H1 (cell line): ENCODE measurements around the gene QPCTL. TPM values are rescaled to one million over a fixed set of nuclear protein-coding genes. Genes with fewer than 3 reads are reported as not detected.

Experiments
- BRCA1 ChIP-seq: IDR thresholded peaks from 2 replicates; pipeline ENCODE4 v1.6.1; 2012; ENCODE audit warnings: low read depth, low read length, improper control_type of control experiment
- EZH2 ChIP-seq: fragments of 200-600 bp; sonication (generic); IDR thresholded peaks from 2 replicates; pipeline ENCODE4 v1.7.1; 2012; ENCODE audit warnings: low read depth, mild to moderate bottlenecking, moderate library complexity, low read length, inconsistent platforms; ENCODE audit not compliant: severe bottlenecking
- NRF1 ChIP-seq: IDR thresholded peaks from 2 replicates; pipeline ENCODE4 v1.6.1; 2011; ENCODE audit warnings: mild to moderate bottlenecking, low read depth, low read length, improper control_type of control experiment
- polyA plus RNA-seq, 7 experiments: library from polyadenylated mRNA; depleted of rRNA in 3 of 7; stranded (reverse) in 5 of 7; unstranded in 2 of 7; fragments of >200 nt in 5 of 7; fragments of 200-250 nt in 2 of 7; gene quantifications; 1 replicate in 5 of 7; 2 replicates in 1 of 7; 4 replicates in 1 of 7; pipeline versions ENCODE4 v1.2.1 to v1.2.3, GENCODE V29; 2011 to 2013; ENCODE audit warnings: missing spikeins in 2 of 7, mixed read lengths in 2 of 7
- total RNA-seq: library from RNA; stranded (reverse); fragmentation: NEBNext Ultra II Directional; extraction: Animal tissue kit (Norgen Biotek cat#: 25700); gene quantifications from 2 replicates; pipeline ENCODE4 v1.2.1, GENCODE V29; 2021
- TF ChIP-seq, protein P1 (sequence below): IDR thresholded peaks from 2 replicates; pipeline ENCODE4 v1.6.1; 2012; ENCODE audit warnings: inconsistent platforms

Gene QPCTL
- total and polyA plus RNA-seq, 2 of the 8 experiments (the other 6 are each of a cell fraction or from before 2014, with no cell fraction given) = 25.2 to 35.3 TPM

DNA sequence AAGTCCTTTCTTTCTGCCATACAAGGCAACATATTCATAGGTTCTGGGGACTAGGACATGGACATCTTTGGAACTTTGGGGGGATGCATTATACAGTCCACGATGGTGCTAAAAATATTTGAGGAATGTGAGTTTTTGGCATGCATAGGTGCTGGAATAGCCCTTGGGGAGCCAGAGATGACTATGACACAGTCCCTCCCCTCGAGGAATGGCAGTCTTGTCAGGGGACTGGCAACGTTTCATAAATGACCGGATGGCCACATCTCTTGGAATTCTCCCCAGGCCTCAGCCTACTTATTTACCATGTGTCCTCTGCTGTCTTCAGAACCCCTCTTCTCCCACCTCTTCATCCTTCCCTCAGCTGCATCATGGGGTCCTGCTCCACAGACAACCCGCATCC is 54.4 kb downstream of the QPCTL start (continued):
- TF ChIP-seq, protein P1, sequence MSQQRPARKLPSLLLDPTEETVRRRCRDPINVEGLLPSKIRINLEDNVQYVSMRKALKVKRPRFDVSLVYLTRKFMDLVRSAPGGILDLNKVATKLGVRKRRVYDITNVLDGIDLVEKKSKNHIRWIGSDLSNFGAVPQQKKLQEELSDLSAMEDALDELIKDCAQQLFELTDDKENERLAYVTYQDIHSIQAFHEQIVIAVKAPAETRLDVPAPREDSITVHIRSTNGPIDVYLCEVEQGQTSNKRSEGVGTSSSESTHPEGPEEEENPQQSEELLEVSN = no peak
- TF ChIP-seq EZH2 = no peak
- no peak for TF ChIP-seq NRF1
- no peak for TF ChIP-seq BRCA1
